SK-N-SH treated with all-trans-retinoic acid at 6 μM for 48 hours (cell line): ENCODE data around the gene PRTFDC1.

ENCODE experiments used
- ATAC-seq: fragments of 200-7000 bp; cut with Tn5 transposase; 3 replicates; pipeline ENCODE4 v1.9.1; 2020; ENCODE audit warnings: mild to moderate bottlenecking, moderate library complexity
- ARNTL ChIP-seq: fragments of 450-650 bp; formaldehyde crosslinking; IDR thresholded peaks from 2 replicates; pipeline ENCODE4 v1.5.0; 2020; ENCODE audit warnings: low read depth, mild to moderate bottlenecking, moderate library complexity, borderline replicate concordance
- BACH2 ChIP-seq: fragments of 250-450 bp; sonication (Bioruptor Pico); IDR thresholded peaks from 2 replicates; pipeline ENCODE4 v1.9.0; 2021; ENCODE audit warnings: mild to moderate bottlenecking, borderline replicate concordance
- CSDC2 ChIP-seq: fragments of 250-450 bp; sonication (Bioruptor Pico); IDR thresholded peaks from 2 replicates; pipeline ENCODE4 v1.5.0; 2020; ENCODE audit warnings: mild to moderate bottlenecking, moderate library complexity
- ESRRG ChIP-seq: fragments of 250-450 bp; sonication (Bioruptor Pico); IDR thresholded peaks from 2 replicates; pipeline ENCODE4 v1.6.1; 2021; ENCODE audit warnings: mild to moderate bottlenecking
- GLIS3 ChIP-seq: fragments of 250-450 bp; sonication (Bioruptor Pico); IDR thresholded peaks from 2 replicates; pipeline ENCODE4 v1.5.0; 2020; ENCODE audit warnings: mild to moderate bottlenecking, moderate library complexity
- ISL1 ChIP-seq: fragments of 250-450 bp; sonication (Bioruptor Pico); IDR thresholded peaks from 2 replicates; pipeline ENCODE4 v2.1.2; 2022; ENCODE audit warnings: mild to moderate bottlenecking, moderate library complexity
- OSR1 ChIP-seq: fragments of 250-450 bp; sonication (Bioruptor Pico); IDR thresholded peaks from 2 replicates; pipeline ENCODE4 v1.8.0; 2022; ENCODE audit warnings: moderate library complexity, mild to moderate bottlenecking, inconsistent platforms
- PPARA ChIP-seq: fragments of 250-450 bp; sonication (Bioruptor Pico); IDR thresholded peaks from 2 replicates; pipeline ENCODE4 v1.5.0; 2020; ENCODE audit warnings: mild to moderate bottlenecking, borderline replicate concordance
- RARB ChIP-seq: fragments of 250-450 bp; sonication (Bioruptor Pico); IDR thresholded peaks from 2 replicates; pipeline ENCODE4 v1.8.0; 2021; ENCODE audit warnings: mild to moderate bottlenecking, moderate library complexity
- SNAI2 ChIP-seq: fragments of 250-450 bp; sonication (Bioruptor Pico); IDR thresholded peaks from 2 replicates; pipeline ENCODE4 v1.5.0; 2020; ENCODE audit warnings: mild to moderate bottlenecking, moderate library complexity
- TCF4 ChIP-seq: fragments of 250-450 bp; sonication (Bioruptor Pico); IDR thresholded peaks from 2 replicates; pipeline ENCODE4 v1.8.0; 2021; ENCODE audit warnings: mild to moderate bottlenecking, moderate library complexity, borderline replicate concordance
- TOX ChIP-seq: fragments of 250-450 bp; sonication (Bioruptor Pico); IDR thresholded peaks from 2 replicates; pipeline ENCODE4 v1.8.0; 2021; ENCODE audit warnings: mild to moderate bottlenecking, moderate library complexity, borderline replicate concordance
- ZC3H10 ChIP-seq: fragments of 250-450 bp; sonication (Bioruptor Pico); IDR thresholded peaks from 2 replicates; pipeline ENCODE4 v1.5.1; 2021; ENCODE audit warnings: mild to moderate bottlenecking, moderate library complexity
- ZFP3 ChIP-seq: fragments of 250-450 bp; sonication (Bioruptor Pico); IDR thresholded peaks from 2 replicates; pipeline ENCODE4 v1.5.0; 2020; ENCODE audit warnings: mild to moderate bottlenecking, moderate library complexity
- ZFP30 ChIP-seq: fragments of 450-650 bp; formaldehyde crosslinking; IDR thresholded peaks from 2 replicates; pipeline ENCODE4 v1.5.0; 2022; ENCODE audit warnings: mild to moderate bottlenecking, moderate library complexity
- ZNF565 ChIP-seq: fragments of 450-650 bp; formaldehyde crosslinking; conservative IDR thresholded peaks from 2 replicates; pipeline ENCODE4 v1.5.0; 2020; ENCODE audit warnings: low read depth, mild to moderate bottlenecking, moderate library complexity
- ZNF8 ChIP-seq: fragments of 450-650 bp; formaldehyde crosslinking; IDR thresholded peaks from 2 replicates; pipeline ENCODE4 v1.5.0; 2020; ENCODE audit warnings: mild to moderate bottlenecking, moderate library complexity
- TF ChIP-seq, protein P1 (sequence below): fragments of 250-450 bp; sonication (Bioruptor Pico); IDR thresholded peaks from 2 replicates; pipeline ENCODE4 v1.5.1; 2021; ENCODE audit warnings: mild to moderate bottlenecking, moderate library complexity
- TF ChIP-seq, protein P2 (sequence below): fragments of 250-450 bp; sonication (Bioruptor Pico); IDR thresholded peaks from 2 replicates; pipeline ENCODE4 v1.5.0; 2020; ENCODE audit warnings: mild to moderate bottlenecking, moderate library complexity
- TF ChIP-seq, protein P3 (sequence below): fragments of 250-450 bp; sonication (Bioruptor Pico); IDR thresholded peaks from 2 replicates; pipeline ENCODE4 v1.5.1; 2020; ENCODE audit warnings: low read depth, mild to moderate bottlenecking, moderate library complexity

The PRTFDC1 gene

DNA sequence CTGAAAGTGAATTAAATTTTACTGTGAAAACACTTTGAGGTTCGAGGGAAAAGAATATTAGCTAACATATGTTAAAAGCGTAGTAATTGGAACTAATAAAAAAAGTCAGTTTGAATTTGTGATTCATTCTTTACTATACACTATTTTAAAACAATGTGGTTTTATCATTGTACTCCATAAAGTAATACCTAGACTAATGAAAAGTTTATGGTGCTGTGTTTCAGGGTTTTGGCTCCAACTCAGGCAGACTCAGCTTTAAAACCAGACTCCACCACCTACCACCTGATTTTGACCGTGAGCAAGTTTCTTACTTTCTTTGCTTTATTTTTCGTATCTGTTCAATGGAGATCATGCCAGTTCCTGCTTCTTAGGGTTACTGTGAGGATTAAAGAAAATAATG, 9.2 kb upstream of the PRTFDC1 start:
- no peak for TF ChIP-seq ESRRG (CRISPR knock-in tag)
- TF ChIP-seq TOX (CRISPR knock-in tag) = no peak
- TF ChIP-seq, protein P1, sequence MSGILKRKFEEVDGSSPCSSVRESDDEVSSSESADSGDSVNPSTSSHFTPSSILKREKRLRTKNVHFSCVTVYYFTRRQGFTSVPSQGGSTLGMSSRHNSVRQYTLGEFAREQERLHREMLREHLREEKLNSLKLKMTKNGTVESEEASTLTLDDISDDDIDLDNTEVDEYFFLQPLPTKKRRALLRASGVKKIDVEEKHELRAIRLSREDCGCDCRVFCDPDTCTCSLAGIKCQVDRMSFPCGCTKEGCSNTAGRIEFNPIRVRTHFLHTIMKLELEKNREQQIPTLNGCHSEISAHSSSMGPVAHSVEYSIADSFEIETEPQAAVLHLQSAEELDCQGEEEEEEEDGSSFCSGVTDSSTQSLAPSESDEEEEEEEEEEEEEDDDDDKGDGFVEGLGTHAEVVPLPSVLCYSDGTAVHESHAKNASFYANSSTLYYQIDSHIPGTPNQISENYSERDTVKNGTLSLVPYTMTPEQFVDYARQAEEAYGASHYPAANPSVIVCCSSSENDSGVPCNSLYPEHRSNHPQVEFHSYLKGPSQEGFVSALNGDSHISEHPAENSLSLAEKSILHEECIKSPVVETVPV (CRISPR knock-in tag) = no peak
- TF ChIP-seq ZFP3 (CRISPR knock-in tag) = no peak
- no peak for TF ChIP-seq BACH2 (CRISPR knock-in tag)
- TF ChIP-seq CSDC2 (CRISPR knock-in tag) = no peak
- TF ChIP-seq, protein P2, sequence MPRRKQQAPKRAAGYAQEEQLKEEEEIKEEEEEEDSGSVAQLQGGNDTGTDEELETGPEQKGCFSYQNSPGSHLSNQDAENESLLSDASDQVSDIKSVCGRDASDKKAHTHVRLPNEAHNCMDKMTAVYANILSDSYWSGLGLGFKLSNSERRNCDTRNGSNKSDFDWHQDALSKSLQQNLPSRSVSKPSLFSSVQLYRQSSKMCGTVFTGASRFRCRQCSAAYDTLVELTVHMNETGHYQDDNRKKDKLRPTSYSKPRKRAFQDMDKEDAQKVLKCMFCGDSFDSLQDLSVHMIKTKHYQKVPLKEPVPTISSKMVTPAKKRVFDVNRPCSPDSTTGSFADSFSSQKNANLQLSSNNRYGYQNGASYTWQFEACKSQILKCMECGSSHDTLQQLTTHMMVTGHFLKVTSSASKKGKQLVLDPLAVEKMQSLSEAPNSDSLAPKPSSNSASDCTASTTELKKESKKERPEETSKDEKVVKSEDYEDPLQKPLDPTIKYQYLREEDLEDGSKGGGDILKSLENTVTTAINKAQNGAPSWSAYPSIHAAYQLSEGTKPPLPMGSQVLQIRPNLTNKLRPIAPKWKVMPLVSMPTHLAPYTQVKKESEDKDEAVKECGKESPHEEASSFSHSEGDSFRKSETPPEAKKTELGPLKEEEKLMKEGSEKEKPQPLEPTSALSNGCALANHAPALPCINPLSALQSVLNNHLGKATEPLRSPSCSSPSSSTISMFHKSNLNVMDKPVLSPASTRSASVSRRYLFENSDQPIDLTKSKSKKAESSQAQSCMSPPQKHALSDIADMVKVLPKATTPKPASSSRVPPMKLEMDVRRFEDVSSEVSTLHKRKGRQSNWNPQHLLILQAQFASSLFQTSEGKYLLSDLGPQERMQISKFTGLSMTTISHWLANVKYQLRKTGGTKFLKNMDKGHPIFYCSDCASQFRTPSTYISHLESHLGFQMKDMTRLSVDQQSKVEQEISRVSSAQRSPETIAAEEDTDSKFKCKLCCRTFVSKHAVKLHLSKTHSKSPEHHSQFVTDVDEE (CRISPR knock-in tag) = no peak
- no peak for TF ChIP-seq RARB

DNA sequence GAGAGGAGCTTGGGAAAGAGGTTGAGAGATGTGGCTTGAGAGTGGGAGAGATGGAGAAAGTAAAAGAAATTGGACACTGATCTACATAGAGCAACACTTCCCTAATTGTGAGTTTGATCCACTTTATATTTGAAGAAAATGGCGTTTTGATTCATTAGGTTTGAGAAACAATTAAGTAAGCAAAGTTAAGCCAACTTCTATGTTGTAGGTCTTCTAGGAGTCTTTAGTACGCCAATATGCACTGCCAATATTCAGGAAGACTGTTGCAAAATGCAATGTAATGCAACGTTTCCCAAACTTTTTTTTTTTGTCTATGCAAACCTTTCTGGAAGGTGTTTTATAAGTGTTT, 7.0 kb upstream of the PRTFDC1 start:
- no peak for ATAC-seq
- TF ChIP-seq PPARA (CRISPR knock-in tag) = no peak
- TF ChIP-seq CSDC2 (CRISPR knock-in tag) = no peak
- TF ChIP-seq ZC3H10 = no peak
- TF ChIP-seq TCF4 = no peak
- no peak for TF ChIP-seq OSR1 (CRISPR knock-in tag)
- TF ChIP-seq, protein P1 (CRISPR knock-in tag) = no peak
- TF ChIP-seq ISL1 (CRISPR knock-in tag) = no peak
- no peak for TF ChIP-seq ZFP3 (CRISPR knock-in tag)

More for the DNA sequence above, 9.2 kb upstream of the PRTFDC1 start:
- ATAC-seq = peak; percentile 12; the same call in 1 of the 3 replicates

DNA sequence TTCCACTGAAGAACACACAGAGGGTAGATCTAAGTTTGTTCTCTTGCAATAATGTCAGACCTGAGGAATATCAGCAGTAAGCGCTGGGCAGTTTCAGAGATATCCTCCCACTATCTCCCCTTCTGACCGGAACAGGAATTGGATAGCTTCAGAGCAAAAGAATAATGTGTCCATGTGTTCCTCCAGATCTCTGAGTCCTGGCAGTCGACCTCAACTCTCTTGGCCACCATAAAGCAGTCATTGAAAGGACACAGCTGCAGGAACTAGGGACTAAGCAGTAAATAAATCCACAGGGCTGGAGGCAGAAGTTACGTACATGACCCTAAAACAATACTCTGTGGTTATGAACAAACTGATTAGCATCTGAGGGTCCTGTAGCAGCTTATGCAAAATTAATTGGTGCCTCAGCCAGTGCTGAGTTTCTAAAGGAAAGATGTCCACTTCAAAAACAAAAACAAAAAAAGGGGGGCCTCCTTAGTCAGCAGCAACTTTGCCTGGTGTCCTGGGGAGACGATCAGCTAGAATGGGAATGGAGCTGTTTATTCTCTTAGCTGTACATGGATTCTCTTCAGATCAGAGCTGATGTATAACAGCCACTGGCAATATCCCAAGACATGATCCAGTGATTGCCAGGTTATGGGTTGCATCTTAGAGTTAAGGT, 6.4 kb upstream of the PRTFDC1 start:
- ATAC-seq = peak; percentile 67
- TF ChIP-seq ISL1 (CRISPR knock-in tag) = no peak

DNA sequence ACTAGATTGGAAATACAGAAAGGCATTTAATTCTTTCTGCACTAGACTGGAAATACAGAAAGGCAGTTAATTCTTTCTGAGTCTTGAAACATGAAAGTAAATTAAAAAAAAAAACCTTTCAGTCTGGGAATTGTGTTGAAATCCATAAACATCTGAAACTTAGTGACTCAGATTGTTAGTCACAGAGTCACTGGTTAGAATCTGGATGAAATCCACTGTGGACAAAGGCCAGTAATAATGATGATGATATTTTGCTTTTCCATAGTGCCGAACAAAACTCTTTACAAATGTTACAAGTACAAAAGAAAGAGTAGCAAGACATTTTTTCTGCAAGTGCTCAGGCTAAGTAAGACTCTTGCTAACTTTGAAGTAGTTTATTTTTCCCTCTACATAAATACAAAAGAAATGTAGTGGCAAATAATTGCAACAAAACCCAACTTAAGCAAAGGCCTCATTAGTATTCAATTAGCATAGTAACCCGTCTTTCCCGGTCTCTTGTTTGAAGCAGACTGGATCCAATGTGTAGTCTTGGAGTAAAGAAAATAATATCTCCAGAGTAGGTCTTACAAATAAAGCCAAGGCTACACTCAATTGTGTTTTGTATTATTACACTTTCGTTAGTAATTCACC, 5.8 kb upstream of the PRTFDC1 start:
- TF ChIP-seq CSDC2 (CRISPR knock-in tag) (no peak), ESRRG (CRISPR knock-in tag) (no peak), TOX (CRISPR knock-in tag) (no peak; the same call in 1 of the 2 replicates), GLIS3 (CRISPR knock-in tag) (no peak), ISL1 (CRISPR knock-in tag) (peak; percentile 73), ZC3H10 (peak; percentile 64; the same call in 1 of the 2 replicates), ZFP3 (CRISPR knock-in tag) (no peak), ZNF565 (CRISPR knock-in tag) (no peak), ARNTL (no peak), OSR1 (CRISPR knock-in tag) (no peak), BACH2 (CRISPR knock-in tag) (no peak), ZFP30 (no peak), ZNF8 (no peak), SNAI2 (CRISPR knock-in tag) (no peak)
- TF ChIP-seq, protein P3, sequence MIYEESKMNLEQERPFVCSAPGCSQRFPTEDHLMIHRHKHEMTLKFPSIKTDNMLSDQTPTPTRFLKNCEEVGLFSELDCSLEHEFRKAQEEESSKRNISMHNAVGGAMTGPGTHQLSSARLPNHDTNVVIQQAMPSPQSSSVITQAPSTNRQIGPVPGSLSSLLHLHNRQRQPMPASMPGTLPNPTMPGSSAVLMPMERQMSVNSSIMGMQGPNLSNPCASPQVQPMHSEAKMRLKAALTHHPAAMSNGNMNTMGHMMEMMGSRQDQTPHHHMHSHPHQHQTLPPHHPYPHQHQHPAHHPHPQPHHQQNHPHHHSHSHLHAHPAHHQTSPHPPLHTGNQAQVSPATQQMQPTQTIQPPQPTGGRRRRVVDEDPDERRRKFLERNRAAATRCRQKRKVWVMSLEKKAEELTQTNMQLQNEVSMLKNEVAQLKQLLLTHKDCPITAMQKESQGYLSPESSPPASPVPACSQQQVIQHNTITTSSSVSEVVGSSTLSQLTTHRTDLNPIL = no peak
- TF ChIP-seq, protein P1 (CRISPR knock-in tag) = no peak
- TF ChIP-seq, protein P2 (CRISPR knock-in tag) = no peak
- peak; percentile 67 for ATAC-seq

DNA sequence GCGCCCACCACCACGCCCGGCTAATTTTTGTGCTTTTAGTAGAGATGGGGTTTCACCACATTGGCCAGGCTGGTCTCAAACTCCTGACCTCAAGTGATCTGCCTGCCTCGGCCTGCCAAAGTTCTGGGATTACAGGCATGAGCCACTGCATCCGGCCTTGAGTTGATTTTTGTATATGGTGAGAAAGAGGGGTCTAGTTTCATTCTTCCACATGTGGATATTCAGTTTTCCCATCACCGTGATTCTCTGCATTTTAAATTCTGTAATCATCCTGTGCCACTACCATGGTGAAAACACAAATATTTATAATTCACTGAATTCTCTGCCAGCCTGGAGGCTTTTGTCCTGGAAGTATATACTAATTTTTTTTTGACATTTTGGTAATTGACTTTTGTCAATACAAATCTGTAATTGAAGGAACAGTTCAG, 5.2 kb upstream of the PRTFDC1 start:
- ATAC-seq = peak; percentile 6; the same call in 2 of the 3 replicates
